Measurements from ENCODE around the gene CAMK1D. TPM values are rescaled to one million over a fixed set of nuclear protein-coding genes. Genes with fewer than 3 reads are reported as not detected.
A peak's percentile ranks its signal among the peaks of the same experiment; 100 is the strongest.
"Not testable (repeated sequence)": the region's sequence is repeated elsewhere in the genome, so short reads cannot be mapped to it uniquely, and the experiment has no call there.

Gene CAMK1D
- 1 to 10 TPM; 2.2 to 9.7 (median 8.4) TPM for polyA plus RNA-seq

- 0 to 1% (median 0%) methylated on average over 31 to 93 of the region's 95 CpGs for whole genome bisulfite sequencing, 3 donors
- peak within 1 kb of the TSS; percentile 67 for H3K27ac ChIP-seq (ENCODE audit: low read depth, low read length)
Measured at GRCh38 chr10:12348870-12349628, at the start of gene CAMK1D. Gene CAMK1D, plus strand, starts transcription at chr10:12349547.

GRCh38 chr10:12301036-12301435 lies 48.3 kb upstream of the CAMK1D start:
- H3K27ac ChIP-seq (ENCODE audit: low read depth, low read length): not testable (repeated sequence)
- 94 to 99% (median 96%) methylated on average over 4 of the region's 4 CpGs for WGBS, 3 donors

- 62 to 87% (median 72%) methylated on average over 6 of the region's 6 CpGs for WGBS, 3 donors
Measured at GRCh38 chr10:12308057-12308456, 41.3 kb upstream of the CAMK1D start.

GRCh38 chr10:12308736-12309375 lies 40.5 kb upstream of the CAMK1D start:
- WGBS, 3 donors: 51 to 75% (median 56%) methylated on average over 8 of the region's 8 CpGs
- H3K27ac ChIP-seq (ENCODE audit: low read depth, low read length): no peak overlapping the region

More at GRCh38 chr10:12308057-12308456, 41.3 kb upstream of the CAMK1D start:
- no peak overlapping the region for H3K27ac ChIP-seq (ENCODE audit: low read depth, low read length)

GRCh38 chr10:12309783-12310182 lies 39.6 kb upstream of the CAMK1D start:
- not testable (repeated sequence) for H3K27ac ChIP-seq (ENCODE audit: low read depth, low read length)
- WGBS, 3 donors: 75 to 96% (median 86%) methylated on average over 5 of the region's 5 CpGs

- WGBS, 3 donors: 82 to 94% (median 83%) methylated on average over 6 of the region's 6 CpGs
- H3K27ac ChIP-seq (ENCODE audit: low read depth, low read length): no peak overlapping the region
Measured at GRCh38 chr10:12314836-12315235, 34.5 kb upstream of the CAMK1D start.

GRCh38 chr10:12319076-12319475 lies 30.3 kb upstream of the CAMK1D start:
- 67 to 82% (median 81%) methylated on average over 1 of the region's 1 CpG for WGBS, 3 donors
- no peak overlapping the region for H3K27ac ChIP-seq (ENCODE audit: low read depth, low read length)

- H3K27ac ChIP-seq (ENCODE audit: low read depth, low read length): no peak overlapping the region
- WGBS, 3 donors: 89 to 91% (median 91%) methylated on average over 4 of the region's 4 CpGs
Measured at GRCh38 chr10:12320892-12321291, 28.5 kb upstream of the CAMK1D start.

GRCh38 chr10:12321641-12322040 lies 27.7 kb upstream of the CAMK1D start:
- 86 to 97% (median 87%) methylated on average over 2 of the region's 2 CpGs for WGBS, 3 donors
- no peak overlapping the region for H3K27ac ChIP-seq (ENCODE audit: low read depth, low read length)

- H3K27ac ChIP-seq (ENCODE audit: low read depth, low read length): no peak overlapping the region
- 68 to 80% (median 70%) methylated on average over 9 of the region's 9 CpGs for WGBS, 3 donors
Measured at GRCh38 chr10:12322583-12323131, 26.7 kb upstream of the CAMK1D start.

- 92 to 97% (median 97%) methylated on average over 3 of the region's 3 CpGs for WGBS, 3 donors
- H3K27ac ChIP-seq (ENCODE audit: low read depth, low read length): no peak overlapping the region
Measured at GRCh38 chr10:12324530-12324929, 24.8 kb upstream of the CAMK1D start.

- no peak overlapping the region for H3K27ac ChIP-seq (ENCODE audit: low read depth, low read length)
- 77 to 91% (median 86%) methylated on average over 3 of the region's 3 CpGs for WGBS, 3 donors
Measured at GRCh38 chr10:12327074-12327473, 22.3 kb upstream of the CAMK1D start.

- WGBS, 3 donors: 76 to 92% (median 85%) methylated on average over 2 of the region's 2 CpGs
- no peak overlapping the region for H3K27ac ChIP-seq (ENCODE audit: low read depth, low read length)
Measured at GRCh38 chr10:12327476-12327875, 21.9 kb upstream of the CAMK1D start.

GRCh38 chr10:12328312-12328711 lies 21.0 kb upstream of the CAMK1D start:
- WGBS, 3 donors: 92 to 96% (median 95%) methylated on average over 5 to 8 of the region's 9 CpGs
- not testable (repeated sequence) for H3K27ac ChIP-seq (ENCODE audit: low read depth, low read length)

GRCh38 chr10:12332572-12333379 lies 16.6 kb upstream of the CAMK1D start:
- 73 to 83% (median 74%) methylated on average over 11 of the region's 11 CpGs for WGBS, 3 donors
- no peak overlapping the region for H3K27ac ChIP-seq (ENCODE audit: low read depth, low read length)

GRCh38 chr10:12333380-12334185 lies 15.8 kb upstream of the CAMK1D start:
- WGBS, 3 donors: 15 to 42% (median 19%) methylated on average over 15 of the region's 15 CpGs
- no peak overlapping the region for H3K27ac ChIP-seq (ENCODE audit: low read depth, low read length)

GRCh38 chr10:12334186-12334530 lies 15.2 kb upstream of the CAMK1D start:
- 68 to 82% (median 75%) methylated on average over 6 of the region's 6 CpGs for WGBS, 3 donors
- H3K27ac ChIP-seq (ENCODE audit: low read depth, low read length): no peak overlapping the region

- WGBS, 3 donors: 71 to 74% (median 73%) methylated on average over 4 of the region's 4 CpGs
- H3K27ac ChIP-seq (ENCODE audit: low read depth, low read length): not testable (repeated sequence)
Measured at GRCh38 chr10:12335169-12335568, 14.2 kb upstream of the CAMK1D start.
